Activated effector memory CD4-positive, alpha-beta T cell treated with Interleukin-2 at 50 U/mL for 16 hours (primary cell): ENCODE results near the gene SCNN1B.
"Not testable (repeated sequence)": the region's sequence is repeated elsewhere in the genome, so short reads cannot be mapped to it uniquely, and the experiment has no call there.

Source experiments
- DNase-seq: peaks from one replicate; pipeline ENCODE4 v3.0.0-alpha.2; 2020

The SCNN1B gene

GRCh38 chr16:23383881-23384280 is 81.8 kb downstream of the SCNN1B start:
- DNase-seq = no peak

GRCh38 chr16:23384878-23385277 is 82.8 kb downstream of the SCNN1B start:
- no peak for DNase-seq

- no peak for DNase-seq
Measured at GRCh38 chr16:23385441-23385840, 83.3 kb downstream of the SCNN1B start.

GRCh38 chr16:23387666-23388065 is 85.6 kb downstream of the SCNN1B start:
- DNase-seq = no peak

GRCh38 chr16:23388786-23389185 is 86.7 kb downstream of the SCNN1B start:
- DNase-seq = no peak

- DNase-seq = no peak
Measured at GRCh38 chr16:23389201-23389600, 87.1 kb downstream of the SCNN1B start.

GRCh38 chr16:23389936-23390335 is 87.8 kb downstream of the SCNN1B start:
- not testable (repeated sequence) for DNase-seq

GRCh38 chr16:23391381-23392222 is 89.5 kb downstream of the SCNN1B start:
- no peak for DNase-seq

GRCh38 chr16:23392223-23392600 is 90.1 kb downstream of the SCNN1B start:
- DNase-seq = no peak

GRCh38 chr16:23394141-23394831 is 92.2 kb downstream of the SCNN1B start:
- DNase-seq = no peak

- no peak for DNase-seq
Measured at GRCh38 chr16:23395732-23396131, 93.6 kb downstream of the SCNN1B start.

- DNase-seq = no peak
Measured at GRCh38 chr16:23397464-23397863, 95.4 kb downstream of the SCNN1B start.

GRCh38 chr16:23398987-23399805 is 97.1 kb downstream of the SCNN1B start:
- DNase-seq = no peak

GRCh38 chr16:23400447-23400846 is 98.3 kb downstream of the SCNN1B start:
- not testable (repeated sequence) for DNase-seq

GRCh38 chr16:23401139-23401538 is 99.0 kb downstream of the SCNN1B start:
- DNase-seq = no peak

- DNase-seq = no peak
Measured at GRCh38 chr16:23402100-23402499, 100.0 kb downstream of the SCNN1B start.

GRCh38 chr16:23403547-23403946 is 101.4 kb downstream of the SCNN1B start:
- no peak for DNase-seq

- DNase-seq = no peak
Measured at GRCh38 chr16:23406024-23406423, 103.9 kb downstream of the SCNN1B start.

GRCh38 chr16:23406546-23407240 is 104.6 kb downstream of the SCNN1B start:
- no peak for DNase-seq

- no peak for DNase-seq
Measured at GRCh38 chr16:23407436-23408127, 105.5 kb downstream of the SCNN1B start.

GRCh38 chr16:23408242-23408822 is 106.2 kb downstream of the SCNN1B start:
- DNase-seq = no peak

GRCh38 chr16:23408823-23409298 is 106.8 kb downstream of the SCNN1B start:
- no peak for DNase-seq
